GM08714 (cell line): Measurements from ENCODE around the gene SPOPL.

Experiments used
- H3K4me3 ChIP-seq: fragments of 200-500 bp; sonication (Bioruptor generic); 2 replicates; pipeline ENCODE4 v1.5.1; 2014; ENCODE audit warnings: mild to moderate bottlenecking, low read length, inconsistent platforms
- ZNF274 ChIP-seq: IDR thresholded peaks from 2 replicates; pipeline ENCODE4 v1.6.1; 2012; ENCODE audit warnings: mild to moderate bottlenecking, low read depth, low read length

SPOPL gene

GRCh38 chr2:138485019-138485418 lies 16.6 kb upstream of the SPOPL start:
- no peak for TF ChIP-seq ZNF274
- H3K4me3 ChIP-seq: no peak overlapping the region

DNA sequence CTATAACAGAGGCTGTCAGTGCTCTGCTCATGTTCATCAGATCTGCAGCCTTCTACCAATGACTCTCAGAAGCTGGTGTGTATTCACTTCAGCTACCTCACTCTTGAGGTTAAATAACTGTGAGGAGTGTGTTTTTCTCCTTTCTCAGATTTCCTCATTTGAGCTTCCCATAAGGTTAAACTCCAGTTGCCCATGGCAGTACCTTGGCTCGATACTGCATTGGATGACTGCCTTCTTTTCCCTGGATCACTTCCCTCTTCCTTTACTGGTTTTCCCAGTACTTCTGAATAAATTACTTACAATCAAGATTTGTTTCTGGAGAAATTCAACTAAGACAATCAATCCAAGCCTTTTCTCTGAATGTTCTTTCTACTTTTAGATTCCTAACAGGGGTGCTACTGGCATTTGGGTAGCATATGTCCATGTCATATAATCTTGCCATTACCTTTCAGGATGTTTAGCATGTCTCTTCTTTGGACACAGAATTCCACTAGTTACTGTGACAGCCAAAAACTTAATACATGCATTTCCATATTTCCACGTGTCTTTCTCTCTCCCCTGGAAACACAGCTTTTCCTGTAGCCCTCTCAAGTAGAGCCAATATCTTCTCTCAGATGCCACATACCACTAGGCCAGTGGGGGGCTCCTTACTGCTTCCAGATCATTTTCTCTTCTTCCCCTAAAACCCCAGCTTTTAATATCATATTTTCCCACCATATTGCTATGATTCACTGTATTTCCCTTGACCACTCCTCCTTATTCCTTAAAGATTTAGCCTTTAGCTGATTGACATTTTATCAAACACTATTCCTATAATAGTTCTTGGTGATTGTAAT lies 15.0 kb upstream of the SPOPL start:
- no peak overlapping the region for H3K4me3 ChIP-seq
- no peak for TF ChIP-seq ZNF274

GRCh38 chr2:138490673-138491494 lies 10.7 kb upstream of the SPOPL start:
- H3K4me3 ChIP-seq: no peak overlapping the region
- no peak for TF ChIP-seq ZNF274

- no peak for TF ChIP-seq ZNF274
- no peak overlapping the region for H3K4me3 ChIP-seq
Observed at GRCh38 chr2:138491495-138491862, 10.1 kb upstream of the SPOPL start.

DNA sequence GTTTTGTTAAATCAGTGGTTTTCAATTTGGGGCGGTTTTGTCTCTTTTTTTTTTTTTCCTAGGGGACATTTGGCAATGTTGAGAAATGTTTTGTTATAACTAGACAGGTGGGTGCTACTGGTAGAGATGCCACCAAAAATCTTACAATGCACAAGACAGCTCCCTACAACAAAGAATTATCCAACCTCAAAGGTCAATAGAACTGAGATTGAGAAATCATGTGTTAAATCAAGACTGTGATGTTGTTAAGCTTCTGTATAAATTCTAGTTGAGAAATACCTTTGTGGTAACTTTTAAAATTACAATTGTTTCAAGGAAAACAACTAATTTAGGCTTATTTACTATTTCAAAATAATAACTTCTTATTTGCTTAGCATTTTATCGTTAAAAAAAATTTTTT lies 9.4 kb upstream of the SPOPL start:
- no peak overlapping the region for H3K4me3 ChIP-seq
- TF ChIP-seq ZNF274: no peak

GRCh38 chr2:138493334-138493733 lies 8.2 kb upstream of the SPOPL start:
- no peak overlapping the region for H3K4me3 ChIP-seq
- no peak for TF ChIP-seq ZNF274

DNA sequence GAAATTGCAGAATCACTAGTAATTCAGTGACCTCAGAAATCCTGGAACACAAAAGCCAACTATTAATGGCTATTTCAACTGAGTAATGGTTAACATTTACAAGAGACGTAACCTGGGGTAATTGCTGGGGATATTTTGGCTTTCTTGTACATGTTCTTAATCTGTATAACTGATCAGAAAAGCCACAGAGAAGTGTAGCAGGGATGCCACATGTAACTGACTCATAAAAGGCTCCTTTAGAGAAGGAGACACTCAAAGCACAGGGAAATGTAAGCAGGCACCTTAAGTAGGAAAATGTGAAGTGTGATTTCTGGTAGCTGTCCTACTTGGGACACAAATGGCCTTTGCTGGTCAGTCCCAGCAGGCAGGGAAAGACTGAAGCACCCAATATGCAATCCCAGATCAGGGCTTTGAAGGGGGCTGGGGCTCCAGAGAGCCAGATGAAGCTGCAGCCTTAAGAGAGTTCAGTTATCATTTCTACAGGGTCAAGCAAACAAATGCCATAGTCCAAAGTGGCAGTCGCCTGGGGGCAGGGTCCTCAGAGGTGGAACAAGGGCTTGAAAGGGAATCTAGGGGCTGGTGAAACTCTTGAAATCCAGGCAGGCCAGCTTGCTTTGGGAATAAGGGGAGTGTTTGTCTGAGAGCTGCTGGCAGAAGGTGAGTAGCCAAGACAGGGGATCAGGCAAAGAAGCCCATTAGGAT lies 7.2 kb upstream of the SPOPL start:
- no peak for TF ChIP-seq ZNF274

DNA sequence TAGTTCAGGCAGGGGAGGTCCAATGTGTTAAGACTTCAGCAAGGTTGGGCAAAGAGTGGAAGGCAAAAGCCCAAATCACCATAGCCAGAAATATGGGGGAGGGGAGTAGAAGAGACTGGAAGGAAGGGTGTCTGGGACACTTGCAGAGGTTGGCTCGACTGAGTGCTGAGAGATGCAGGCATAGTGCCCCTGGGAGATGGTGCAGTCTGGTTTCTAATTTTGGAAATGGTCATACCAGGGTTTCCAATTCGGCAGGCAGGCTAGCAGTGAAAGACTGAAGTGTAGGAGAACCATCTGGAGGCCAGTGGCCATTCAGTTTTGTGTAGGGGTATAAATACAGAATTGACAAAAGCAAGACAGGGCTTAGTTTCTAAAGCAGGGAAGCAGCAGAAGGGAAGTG lies 6.2 kb upstream of the SPOPL start:
- H3K4me3 ChIP-seq: no peak overlapping the region
- TF ChIP-seq ZNF274: no peak

More for the DNA sequence above, 7.2 kb upstream of the SPOPL start:
- no peak overlapping the region for H3K4me3 ChIP-seq

GRCh38 chr2:138496096-138496651 lies 5.4 kb upstream of the SPOPL start:
- TF ChIP-seq ZNF274: no peak
- H3K4me3 ChIP-seq: no peak overlapping the region

GRCh38 chr2:138497294-138497693 lies 4.3 kb upstream of the SPOPL start:
- TF ChIP-seq ZNF274: no peak

GRCh38 chr2:138499684-138500083 lies 1.9 kb upstream of the SPOPL start:
- TF ChIP-seq ZNF274: no peak
- H3K4me3 ChIP-seq: no peak overlapping the region

More at GRCh38 chr2:138497294-138497693, 4.3 kb upstream of the SPOPL start:
- H3K4me3 ChIP-seq: no peak overlapping the region

GRCh38 chr2:138500592-138501424 lies 762 bp upstream of the SPOPL start:
- no peak for TF ChIP-seq ZNF274
- H3K4me3 ChIP-seq: peak overlapping the region; percentile 90
